Measurements from ENCODE around the gene OSCAR. TPM values are rescaled to one million over a fixed set of nuclear protein-coding genes. Genes with fewer than 3 reads are reported as not detected.

The OSCAR gene
- total and polyA plus RNA-seq, 10 of the 15 experiments (the other 5 are each of a cell fraction or from before 2014, with no cell fraction given): 0.08 to 0.27 (median 0.10) TPM; not detected in 7

GRCh38 chr19:54149021-54149812, 48.6 kb upstream of the OSCAR start:
- Histone ChIP-seq H4K20me1 (ENCODE audit: control insufficient read depth, insufficient read depth) (no peaks in the 10 kb centered on the region), H3K4me3 (no peak overlapping the region), H3K9me3 (replicated peaks; ENCODE audit: control insufficient read depth, insufficient read depth, low read length) (no peaks in the 10 kb centered on the region), H3K27ac (ENCODE audit: control insufficient read depth, insufficient read depth) (no peak overlapping the region), H2AFZ (ENCODE audit: control insufficient read depth, low read depth, low read length) (no peak overlapping the region), H3K4me1 (ENCODE audit: control insufficient read depth, insufficient read depth, low read length) (no peaks in the 10 kb centered on the region), H3K79me2 (ENCODE audit: control insufficient read depth, insufficient read depth, low read length) (no peaks in the 10 kb centered on the region), H3K4me2 (ENCODE audit: control insufficient read depth, insufficient read depth) (no peak overlapping the region), H3K9ac (ENCODE audit: control insufficient read depth, insufficient read depth, low read length) (no peak overlapping the region), H3K36me3 (ENCODE audit: control insufficient read depth in 2 of 2, insufficient read depth in 2 of 2, low read length in 1 of 2) (peaks cover 32 to 42% of the 10 kb centered on the region in 2 experiments; a peak in 3 of 4 replicates), H3K27me3 (replicated peaks in 1 of 2; ENCODE audit: control insufficient read depth in 2 of 2, insufficient read depth in 2 of 2, low read length in 1 of 2) (no peaks in the 10 kb centered on the region)
- in situ Hi-C loops (cut with MboI): loop anchor here (25.0 kb wide), 1 partner anchor 1513 kb away; the partner anchor contains the start of gene U2AF2
- TF ChIP-seq TAF1 (IDR thresholded peaks at IDR 0.05; ENCODE audit: borderline replicate concordance, low read depth, low read length): no peak
- no peak for TF ChIP-seq HCFC1 (IDR thresholded peaks at IDR 0.05; ENCODE audit: low read length)
- no peak for TF ChIP-seq ZNF687 (IDR thresholded peaks at IDR 0.05)
- no peak for TF ChIP-seq FOXM1 (IDR thresholded peaks at IDR 0.05; ENCODE audit: low read depth, low read length)
- TF ChIP-seq MEF2A (IDR thresholded peaks at IDR 0.05; ENCODE audit: insufficient read depth, low read depth, low read length): no peak
- TF ChIP-seq MXI1 (IDR thresholded peaks at IDR 0.05; ENCODE audit: low read depth, low read length): no peak
- no peak for TF ChIP-seq ZBED1 (IDR thresholded peaks at IDR 0.05; ENCODE audit: borderline replicate concordance)
- TF ChIP-seq TCF3 (IDR thresholded peaks at IDR 0.05; ENCODE audit: borderline replicate concordance, insufficient read depth, low read depth, low read length): no peak
- TF ChIP-seq ZNF274 (IDR thresholded peaks at IDR 0.05; ENCODE audit: insufficient read depth, insufficient read length): no peak
- no peak for TF ChIP-seq SPI1 (IDR thresholded peaks at IDR 0.05; ENCODE audit: borderline replicate concordance, insufficient read depth, low read depth, low read length)
- no peak for TF ChIP-seq IRF3 (IDR thresholded peaks at IDR 0.05)
- TF ChIP-seq NRF1 (conservative IDR thresholded peaks at IDR 0.05; ENCODE audit: low read depth, low read length): no peak
- TF ChIP-seq SMAD1 (IDR thresholded peaks at IDR 0.05; ENCODE audit: low read depth, partially characterized antibody): no peak
- no peak for FAIRE-seq
- 79% methylated on average over 11 of the region's 12 CpGs for WGBS (ENCODE audit: insufficient coverage, insufficient replicate concordance, low lambda C conversion rate, missing lambda C conversion rate)
- ATAC-seq: no peak
- ChIA-PET SMC1A (ENCODE audit: uncharacterized antibody, unreplicated experiment) (interaction anchor here (1.5 kb wide), 1 partner anchor 88 kb away, joined by 5 read pairs; no protein-coding TSS in a partner anchor), POLR2A (interaction anchor here (2.0 to 3.1 kb wide), 2 partner anchors 10 to 12 kb away, joined by 6 to 8 read pairs; partner anchors contain the start of gene LENG1), RAD21 (ENCODE audit: unreplicated experiment) (interaction anchor here (1.3 kb wide), 1 partner anchor 12 kb away, joined by 3 read pairs; the partner anchor contains the start of gene CNOT3), CTCF (no interaction called here)
- DNase-seq (ENCODE audit: low read depth, low spot score): no peak
- no TSS peak for BruUV-seq (replicated peaks)
- intact Hi-C loops (cut with micrococcal nuclease; ENCODE audit: unreplicated experiment): no loop called here
